GM18858 (cell line): ENCODE results near the gene FSIP1.

Experiments
- ATAC-seq: cut with Tn5 transposase; IDR thresholded peaks from one replicate; pipeline ENCODE4 v1.9.1; 2021; ENCODE audit not compliant: unreplicated experiment

Gene FSIP1

GRCh38 chr15:39721893-39722292, 60.7 kb downstream of the FSIP1 start:
- ATAC-seq: no peak

DNA sequence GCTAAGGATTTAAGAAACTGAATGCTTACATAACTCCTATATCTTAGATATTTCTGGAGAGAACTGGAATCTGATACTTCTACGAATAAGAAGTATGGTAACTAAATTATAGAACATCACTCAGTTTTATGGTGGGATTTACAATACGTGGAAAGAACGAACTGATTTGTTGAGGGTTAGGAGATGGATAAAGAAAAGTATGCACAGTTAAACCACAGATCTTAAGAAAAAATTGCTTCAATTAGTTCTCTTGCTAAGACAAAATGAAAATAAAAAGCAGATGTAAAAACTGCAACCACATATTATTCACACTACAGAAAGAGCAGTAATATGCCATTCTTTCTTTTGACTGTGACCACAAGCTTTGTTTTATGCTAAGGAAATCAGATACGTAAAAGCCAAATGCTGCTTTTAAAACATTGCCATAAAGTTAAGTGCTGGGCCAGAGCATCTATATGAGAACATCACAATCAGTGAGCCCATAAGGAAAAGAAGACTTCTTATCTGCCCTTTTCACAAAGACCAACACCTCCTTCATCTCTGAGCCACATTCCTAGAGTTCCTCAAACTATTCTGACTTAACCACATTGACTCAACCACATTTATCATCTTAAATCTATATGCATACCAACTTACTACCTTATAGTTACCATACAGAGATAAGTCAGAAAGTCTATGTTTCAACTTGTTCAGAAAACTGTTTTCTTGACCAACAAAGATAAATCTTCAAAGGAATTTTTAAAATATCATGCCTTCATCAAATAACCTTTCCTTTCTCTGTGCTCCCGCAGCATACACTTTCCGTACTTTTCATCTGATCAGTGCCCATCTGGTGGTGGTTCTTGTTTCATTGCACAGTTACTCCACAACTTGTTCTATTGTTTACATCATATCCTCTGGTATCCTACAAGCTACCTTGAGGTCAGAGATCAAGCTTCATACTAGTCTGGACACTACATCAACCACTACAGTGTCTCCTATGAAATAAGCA, 61.7 kb downstream of the FSIP1 start:
- no peak for ATAC-seq

DNA sequence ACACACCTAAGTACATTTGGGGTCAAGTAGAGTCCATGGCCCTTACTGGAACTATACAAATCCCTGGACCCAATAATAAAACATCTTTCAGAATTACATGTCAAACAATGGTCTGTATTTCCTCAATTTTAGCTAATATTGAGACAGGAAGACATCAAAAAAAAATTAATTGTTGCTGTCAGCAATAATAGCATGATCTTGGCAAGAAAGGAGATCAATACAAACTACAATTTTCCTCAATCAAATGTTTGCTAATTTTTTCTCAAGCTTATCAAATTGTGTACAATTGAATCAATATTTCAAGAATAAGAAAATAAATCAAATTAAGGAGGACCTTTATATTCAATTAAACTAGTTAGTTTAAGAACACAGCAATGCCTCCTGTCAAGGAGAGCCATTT, 62.6 kb downstream of the FSIP1 start:
- no peak for ATAC-seq

DNA sequence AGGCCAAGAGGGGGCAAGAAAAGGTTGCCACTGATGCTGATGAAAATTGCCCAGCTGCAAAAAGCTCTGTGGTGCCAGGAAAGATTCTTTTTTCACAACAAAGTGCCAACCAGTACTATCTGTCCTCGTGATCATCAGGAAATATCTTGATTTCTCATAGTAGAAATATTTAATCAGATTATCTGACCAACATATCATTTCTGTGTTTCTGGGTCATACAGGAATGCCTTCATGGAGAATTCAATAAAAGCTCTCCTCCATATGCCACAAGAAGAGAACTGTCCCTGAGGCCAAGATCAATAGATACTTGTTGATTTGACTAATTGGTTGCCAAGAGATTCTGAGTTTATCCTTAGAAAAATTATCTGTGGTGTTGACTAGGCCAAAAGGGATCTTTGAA, 63.5 kb downstream of the FSIP1 start:
- ATAC-seq: no peak

- no peak for ATAC-seq
Measured at GRCh38 chr15:39717134-39717533, 65.5 kb downstream of the FSIP1 start.

DNA sequence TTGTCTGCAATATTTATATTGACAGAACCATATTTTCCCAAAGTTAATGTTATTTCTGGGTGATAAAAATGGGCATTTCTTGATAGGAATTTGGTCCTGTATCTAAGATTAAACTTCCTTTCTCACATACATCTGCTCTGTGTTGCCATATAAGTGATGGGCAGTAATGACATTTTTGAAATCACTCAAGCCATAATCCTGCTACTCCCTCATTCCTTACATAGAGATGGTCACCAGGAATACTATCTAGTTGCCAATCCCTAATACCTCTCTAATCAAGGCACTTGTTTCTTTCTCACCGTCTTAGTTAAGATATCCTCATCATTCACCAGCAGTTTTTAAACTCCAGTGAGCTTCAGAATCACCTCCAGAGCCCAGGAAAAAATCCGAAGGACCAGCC, 68.4 kb downstream of the FSIP1 start:
- ATAC-seq: no peak

- no peak for ATAC-seq
Measured at GRCh38 chr15:39713846-39714245, 68.8 kb downstream of the FSIP1 start.

DNA sequence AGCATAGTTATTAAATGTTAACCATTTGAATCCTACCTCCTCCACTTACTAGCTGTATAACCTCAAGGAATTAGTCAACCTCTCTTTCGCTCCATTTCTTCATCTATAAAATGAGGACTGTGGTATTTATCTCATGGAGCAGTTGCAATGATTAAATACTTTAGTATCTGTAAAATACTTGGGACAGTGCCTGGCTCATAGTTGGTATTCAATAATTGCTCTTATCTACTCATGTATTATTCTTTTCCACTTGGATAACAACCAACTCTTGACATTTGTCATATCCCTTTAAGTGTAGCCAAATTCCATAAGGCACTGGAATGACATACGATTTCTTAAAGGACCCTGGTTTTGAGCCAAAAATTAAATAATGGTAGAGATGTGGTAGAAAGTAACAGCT, 72.0 kb downstream of the FSIP1 start:
- no peak for ATAC-seq

- no peak for ATAC-seq
Measured at GRCh38 chr15:39709941-39710340, 72.7 kb downstream of the FSIP1 start.

DNA sequence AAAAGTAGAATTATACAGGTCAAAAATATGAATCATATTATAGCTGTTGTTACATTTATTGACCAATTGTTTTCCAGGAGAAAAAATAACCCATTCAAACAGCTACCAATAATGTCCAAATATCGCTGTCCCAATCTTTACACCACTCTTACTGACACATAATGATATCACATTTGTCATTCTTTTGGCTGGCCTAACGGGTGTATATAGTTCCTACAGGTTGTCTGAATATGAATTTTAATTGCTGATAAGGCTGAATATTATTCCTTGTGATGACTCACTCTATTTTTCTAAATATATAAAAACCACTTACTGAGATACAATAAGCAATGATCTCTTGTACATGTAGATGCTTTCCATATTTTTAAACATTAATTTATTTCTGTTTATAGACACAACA, 76.4 kb downstream of the FSIP1 start:
- no peak for ATAC-seq

DNA sequence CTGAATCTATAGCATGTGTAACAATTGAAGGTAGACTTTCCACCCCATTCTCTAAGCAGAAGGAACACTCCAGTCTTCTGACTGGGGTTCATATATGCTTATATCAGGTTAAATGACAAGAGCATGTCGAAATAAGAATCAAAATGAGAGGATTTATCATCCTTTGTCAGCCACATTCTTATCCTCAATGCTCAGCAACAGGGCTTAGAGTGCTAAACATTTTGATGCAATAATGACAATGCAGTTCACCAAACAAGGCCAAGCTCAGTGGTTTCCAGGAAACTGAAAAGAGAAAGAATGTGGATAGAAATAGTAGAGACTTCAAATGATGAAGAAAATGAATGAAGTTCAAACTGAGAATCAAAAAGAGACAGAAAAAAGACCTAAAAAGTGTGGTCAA, 78.0 kb downstream of the FSIP1 start:
- no peak for ATAC-seq

GRCh38 chr15:39704235-39704634, 78.4 kb downstream of the FSIP1 start:
- no peak for ATAC-seq

DNA sequence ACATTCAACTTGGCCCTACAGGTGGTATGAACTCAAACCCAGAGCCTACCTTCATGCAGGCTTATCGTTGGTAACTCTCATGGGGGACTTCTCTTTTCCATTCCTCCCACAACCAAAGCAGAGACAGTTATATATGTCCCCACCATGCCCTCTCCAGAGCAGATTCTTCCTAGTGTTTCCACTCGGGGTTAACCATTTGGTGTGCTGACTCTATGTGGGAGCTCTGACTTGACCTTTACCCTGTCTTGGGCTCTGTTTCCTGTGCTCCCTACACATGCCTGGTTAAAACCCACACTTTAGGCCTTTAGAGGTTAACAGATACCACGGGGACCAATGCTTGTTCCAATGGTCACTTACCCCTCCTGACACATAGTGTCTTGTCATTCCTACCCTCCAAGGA, 80.7 kb downstream of the FSIP1 start:
- ATAC-seq: no peak

- ATAC-seq: no peak
Measured at GRCh38 chr15:39700375-39700700, 82.3 kb downstream of the FSIP1 start.

DNA sequence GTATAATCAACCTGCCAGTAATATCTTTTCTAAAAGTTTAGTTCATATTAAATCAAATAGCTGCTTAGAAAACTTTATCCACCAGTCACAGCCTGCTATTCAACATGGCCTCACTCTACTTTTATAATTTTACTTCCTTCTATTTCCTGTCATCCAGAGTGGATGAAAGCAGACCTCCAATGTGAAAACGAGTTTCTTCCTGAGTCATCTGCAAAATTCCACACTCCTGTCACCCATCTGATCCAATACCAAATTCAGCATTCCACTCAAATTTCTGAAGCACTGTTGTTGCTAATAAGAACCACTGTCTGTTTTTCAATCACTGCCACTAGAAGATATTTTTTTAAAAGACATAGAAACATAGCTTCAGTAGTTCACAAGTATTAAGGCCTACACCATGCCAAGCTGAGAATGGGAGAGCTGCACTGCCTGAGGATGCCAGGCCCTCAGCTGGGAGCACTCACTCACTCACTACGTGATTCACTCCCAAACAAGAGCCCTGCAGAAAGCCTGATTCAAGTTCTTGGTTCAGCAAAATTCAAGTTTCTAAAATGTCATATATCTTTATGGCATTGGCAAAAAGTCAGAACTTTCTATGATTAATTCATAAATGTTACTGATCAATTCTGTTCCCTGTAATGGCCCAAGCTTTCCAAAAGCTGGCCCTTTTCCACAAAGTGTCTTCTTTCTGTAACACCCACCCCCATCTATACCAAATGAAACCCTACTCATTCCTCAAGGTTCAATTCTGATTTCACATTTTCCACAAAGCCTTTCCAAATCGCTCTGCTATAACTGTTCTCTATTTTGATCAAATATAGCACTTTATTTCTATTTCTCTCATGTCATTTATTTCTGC, 82.9 kb downstream of the FSIP1 start:
- no peak for ATAC-seq

- no peak for ATAC-seq
Measured at GRCh38 chr15:39698444-39699390, 83.9 kb downstream of the FSIP1 start.

GRCh38 chr15:39697509-39697908, 85.1 kb downstream of the FSIP1 start:
- no peak for ATAC-seq

GRCh38 chr15:39695793-39696192, 86.8 kb downstream of the FSIP1 start:
- no peak for ATAC-seq

GRCh38 chr15:39692356-39693327, 90.0 kb downstream of the FSIP1 start:
- no peak for ATAC-seq
